SJSA1 (cell line): ENCODE measurements around the gene METTL5. TPM values are rescaled to one million over a fixed set of nuclear protein-coding genes. Genes with fewer than 3 reads are reported as not detected.
A peak's percentile ranks its signal among the peaks of the same experiment; 100 is the strongest.
"Not testable (repeated sequence)": the region's sequence is repeated elsewhere in the genome, so short reads cannot be mapped to it uniquely, and the experiment has no call there.

Experiments used
- DNase-seq, 2 experiments: peaks; one replicate each; pipeline ENCODE4 v3.0.0-alpha.2; 2015 to 2020; ENCODE audit warnings: low spot score in 2 of 2, low read depth in 1 of 2
- H3K27ac ChIP-seq: fragments of 250-450 bp; sonication (Bioruptor Pico); 2 replicates; pipeline ENCODE4 v1.5.1; 2020; ENCODE audit warnings: mild to moderate bottlenecking, moderate library complexity
- H3K27me3 ChIP-seq: fragments of 250-450 bp; sonication (Bioruptor Pico); replicated peaks from 2 replicates; pipeline ENCODE4 v1.5.1; 2020; ENCODE audit warnings: mild to moderate bottlenecking, moderate library complexity
- H3K36me3 ChIP-seq: fragments of 250-450 bp; sonication (Bioruptor Pico); 2 replicates; pipeline ENCODE4 v1.5.1; 2020; ENCODE audit warnings: mild to moderate bottlenecking
- H3K4me1 ChIP-seq: fragments of 250-450 bp; sonication (Bioruptor Pico); replicated peaks from 2 replicates; pipeline ENCODE4 v1.6.1; 2021; ENCODE audit warnings: mild to moderate bottlenecking
- H3K4me3 ChIP-seq: fragments of 250-450 bp; sonication (Bioruptor Pico); 2 replicates; pipeline ENCODE4 v1.5.1; 2020; ENCODE audit warnings: mild to moderate bottlenecking
- H3K9me3 ChIP-seq: fragments of 250-450 bp; sonication (Bioruptor Pico); replicated peaks from 2 replicates; pipeline ENCODE4 v1.5.1; 2020; ENCODE audit warnings: mild to moderate bottlenecking
- total RNA-seq: library from RNA; depleted of rRNA; stranded (reverse); fragments of >200 nt; shearing (Covaris generic); gene quantifications from 2 replicates; pipeline ENCODE4 v1.2.3, GENCODE V29; 2014

The METTL5 gene
- total RNA-seq, 1 experiment from 2014 or later = 81.2 TPM

GRCh38 chr2:169848959-169849693, 24.4 kb upstream of the METTL5 start:
- DNase-seq, H3K4me3 ChIP-seq, H3K9me3 ChIP-seq, H3K27me3 ChIP-seq, H3K4me1 ChIP-seq, H3K27ac ChIP-seq: not testable (repeated sequence)
- peaks cover 11% of the 10 kb centered on the region for H3K36me3 ChIP-seq

GRCh38 chr2:169845016-169845415, 20.3 kb upstream of the METTL5 start:
- Histone ChIP-seq H3K9me3 (no peaks in the 10 kb centered on the region), H3K36me3 (peaks cover 10% of the 10 kb centered on the region), H3K4me1 (no peaks in the 10 kb centered on the region), H3K27ac (no peak overlapping the region), H3K4me3 (no peak overlapping the region), H3K27me3 (no peaks in the 10 kb centered on the region)
- DNase-seq = no peak

DNA sequence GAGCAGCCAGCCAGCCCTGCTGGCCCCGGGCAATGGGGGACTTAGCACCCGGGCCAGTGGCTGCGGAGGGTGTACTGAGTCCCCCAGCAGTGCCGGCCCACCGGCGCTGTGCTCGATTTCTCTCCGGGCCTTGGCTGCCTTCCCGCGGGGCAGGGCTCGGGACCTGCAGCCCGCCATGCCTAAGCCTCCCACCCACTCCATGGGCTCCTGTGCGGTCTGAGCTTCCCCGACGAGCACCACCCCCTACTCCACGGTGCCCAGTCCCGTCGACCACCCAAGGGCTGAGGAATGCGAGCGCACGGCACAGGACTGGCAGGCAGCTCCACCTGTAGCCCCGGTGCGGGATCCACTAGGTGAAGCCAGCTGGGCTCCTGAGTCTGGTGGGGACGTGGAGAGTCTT, 16.9 kb upstream of the METTL5 start:
- H3K36me3 ChIP-seq = peaks cover 19% of the 10 kb centered on the region
- DNase-seq, H3K4me1 ChIP-seq, H3K27me3 ChIP-seq, H3K9me3 ChIP-seq, H3K4me3 ChIP-seq, H3K27ac ChIP-seq: not testable (repeated sequence)

- no peak for DNase-seq
- H3K4me1 ChIP-seq = no peaks in the 10 kb centered on the region
- no peak overlapping the region for H3K4me3 ChIP-seq
- no peaks in the 10 kb centered on the region for H3K9me3 ChIP-seq
- H3K27ac ChIP-seq = no peak overlapping the region
- H3K36me3 ChIP-seq = peaks cover 19% of the 10 kb centered on the region
- H3K27me3 ChIP-seq = no peaks in the 10 kb centered on the region
These were observed 16.0 kb upstream of the METTL5 start for GRCh38 chr2:169840747-169841142.

- H3K9me3 ChIP-seq = no peaks in the 10 kb centered on the region
- no peaks in the 10 kb centered on the region for H3K27me3 ChIP-seq
- H3K27ac ChIP-seq = no peak overlapping the region
- H3K4me1 ChIP-seq = no peaks in the 10 kb centered on the region
- peaks cover 19% of the 10 kb centered on the region for H3K36me3 ChIP-seq
- no peak overlapping the region for H3K4me3 ChIP-seq
- DNase-seq = no peak
These were observed 15.4 kb upstream of the METTL5 start for GRCh38 chr2:169839954-169840746.

DNA sequence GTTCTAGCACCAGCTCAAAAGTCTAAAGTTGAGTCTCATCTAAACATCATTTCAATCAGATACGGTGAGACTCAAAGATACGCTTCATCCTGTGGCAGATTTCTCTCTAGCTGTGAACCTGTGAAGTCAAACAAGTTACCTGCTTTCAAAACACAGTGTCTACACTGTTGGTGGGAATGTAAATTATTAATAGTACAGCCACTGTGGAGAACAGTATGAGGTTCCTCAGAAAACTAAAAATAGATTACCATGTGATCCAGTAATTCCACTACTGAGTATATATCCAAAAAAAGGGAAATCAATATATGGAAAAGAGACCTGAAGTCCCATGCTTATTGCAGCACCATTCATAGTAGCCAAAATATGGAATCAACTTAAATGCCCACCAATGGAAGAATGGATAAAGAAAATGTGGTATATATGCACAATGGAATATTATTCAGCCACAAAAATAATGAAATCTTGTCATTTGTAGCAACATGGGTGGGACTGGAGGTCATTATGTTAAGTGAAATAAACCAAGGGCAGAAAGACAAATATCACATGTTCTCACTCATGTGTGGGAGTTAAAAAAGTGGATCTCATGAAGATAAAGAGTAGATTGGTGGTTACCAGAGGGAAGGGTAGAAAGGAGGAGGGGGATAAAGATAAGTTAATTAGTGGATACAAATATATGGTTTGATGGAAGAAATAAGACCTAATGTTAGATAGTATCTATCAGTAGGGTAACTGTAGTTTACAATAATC, 14.2 kb upstream of the METTL5 start:
- Histone ChIP-seq H3K27ac (no peak overlapping the region), H3K9me3 (no peaks in the 10 kb centered on the region), H3K27me3 (no peaks in the 10 kb centered on the region), H3K4me1 (no peaks in the 10 kb centered on the region), H3K36me3 (peaks cover 19% of the 10 kb centered on the region), H3K4me3 (no peak overlapping the region)
- no peak for DNase-seq

DNA sequence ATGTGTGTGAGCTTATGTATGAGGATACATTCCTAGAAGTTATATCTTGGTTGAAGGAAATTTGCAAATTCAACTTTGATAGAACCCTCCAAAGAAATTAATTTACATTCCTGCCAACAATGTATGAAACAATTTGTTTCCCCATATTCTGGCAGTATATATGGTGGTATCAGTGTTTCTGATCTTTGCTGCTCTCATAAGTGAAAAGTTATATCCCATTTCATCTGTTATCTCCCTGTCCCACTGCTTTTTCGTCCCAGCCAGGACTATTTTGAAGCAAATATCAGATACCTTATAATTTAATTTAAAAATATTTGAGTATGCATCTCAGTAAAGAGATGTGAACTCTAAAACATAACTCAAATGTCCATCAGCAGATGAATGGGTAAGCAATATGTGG, 9.7 kb upstream of the METTL5 start:
- DNase-seq = no peak
- Histone ChIP-seq H3K4me1 (no peaks in the 10 kb centered on the region), H3K4me3 (no peak overlapping the region), H3K27ac (no peak overlapping the region), H3K9me3 (no peaks in the 10 kb centered on the region), H3K36me3 (peaks cover 22% of the 10 kb centered on the region), H3K27me3 (no peaks in the 10 kb centered on the region)

GRCh38 chr2:169828141-169828811, 3.6 kb upstream of the METTL5 start:
- peak; percentile 55 to 59 for DNase-seq

DNA sequence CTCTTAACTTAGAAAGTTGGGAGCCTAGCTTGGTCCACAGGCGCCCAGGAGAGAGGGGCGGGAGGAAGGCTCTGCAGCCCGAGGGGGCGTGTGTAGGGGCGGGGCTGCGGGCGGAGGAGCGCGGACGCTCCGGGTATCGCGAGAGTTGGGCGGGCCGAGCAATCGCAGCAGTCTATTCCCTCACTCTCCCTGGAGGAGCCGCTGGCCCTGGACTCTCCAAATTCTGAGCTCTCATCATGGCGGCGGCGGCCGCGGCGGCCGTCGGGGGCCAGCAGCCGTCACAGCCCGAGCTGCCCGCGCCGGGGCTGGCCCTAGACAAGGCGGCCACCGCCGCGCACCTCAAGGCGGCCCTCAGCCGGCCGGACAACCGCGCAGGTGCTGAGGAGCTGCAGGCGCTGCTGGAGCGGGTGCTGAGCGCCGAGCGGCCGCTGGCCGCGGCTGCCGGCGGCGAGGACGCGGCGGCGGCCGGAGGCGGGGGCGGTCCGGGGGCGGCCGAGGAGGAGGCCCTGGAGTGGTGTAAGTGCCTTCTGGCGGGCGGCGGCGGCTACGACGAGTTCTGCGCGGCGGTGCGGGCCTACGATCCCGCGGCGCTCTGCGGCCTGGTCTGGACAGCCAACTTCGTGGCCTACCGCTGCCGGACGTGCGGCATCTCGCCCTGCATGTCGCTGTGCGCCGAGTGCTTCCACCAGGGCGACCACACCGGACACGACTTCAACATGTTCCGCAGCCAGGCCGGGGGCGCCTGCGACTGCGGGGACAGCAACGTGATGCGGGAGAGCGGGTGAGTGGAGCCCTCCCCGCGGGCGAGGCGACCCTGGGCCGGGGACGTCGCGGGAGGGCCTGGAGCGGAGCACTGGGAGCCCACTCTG, 2.8 kb upstream of the METTL5 start, which contains the start of gene UBR3:
TSS of gene UBR3 (plus strand) at position 183 of the 869 bp plus-strand sequence. CDS start at position 237, 54 bp downstream.
- peak; percentile 76 to 93 for DNase-seq
- H3K9me3 ChIP-seq = 0 out of 2 replicates have a peak, but pooled peaks cover 4% of the 10 kb centered on the region
- no peaks in the 10 kb centered on the region for H3K27me3 ChIP-seq
- H3K4me3 ChIP-seq = peak within 1 kb of the TSS; percentile 99
- H3K36me3 ChIP-seq = peaks cover 21% of the 10 kb centered on the region
- H3K4me1 ChIP-seq = peaks cover 23% of the 10 kb centered on the region
- peak within 1 kb of the TSS; percentile 61 for H3K27ac ChIP-seq

More at GRCh38 chr2:169828141-169828811, 3.6 kb upstream of the METTL5 start:
- peak overlapping the region; percentile 61; the same call in 1 of the 2 replicates for H3K27ac ChIP-seq
- 0 out of 2 replicates have a peak, but pooled peaks cover 4% of the 10 kb centered on the region for H3K9me3 ChIP-seq
- H3K4me1 ChIP-seq = peaks cover 23% of the 10 kb centered on the region
- H3K4me3 ChIP-seq = peak overlapping the region; percentile 99
- H3K36me3 ChIP-seq = peaks cover 21% of the 10 kb centered on the region
- H3K27me3 ChIP-seq = no peaks in the 10 kb centered on the region

- 0 out of 2 replicates have a peak, but pooled peaks cover 4% of the 10 kb centered on the region for H3K9me3 ChIP-seq
- H3K27ac ChIP-seq = no peak overlapping the region
- no peak for DNase-seq
- H3K4me3 ChIP-seq = peak overlapping the region; percentile 69
- H3K4me1 ChIP-seq = peaks cover 40% of the 10 kb centered on the region
- H3K36me3 ChIP-seq = peaks cover 10% of the 10 kb centered on the region
- no peaks in the 10 kb centered on the region for H3K27me3 ChIP-seq
These were observed 721 bp downstream of the METTL5 start for GRCh38 chr2:169823996-169824372.

GRCh38 chr2:169822785-169823392, 1.8 kb downstream of the METTL5 start:
- H3K27me3 ChIP-seq = no peaks in the 10 kb centered on the region
- peaks cover 39% of the 10 kb centered on the region for H3K4me1 ChIP-seq
- 0 out of 2 replicates have a peak, but pooled peaks cover 4% of the 10 kb centered on the region for H3K9me3 ChIP-seq
- no peak for DNase-seq
- H3K4me3 ChIP-seq = no peak overlapping the region
- no peak overlapping the region for H3K27ac ChIP-seq
- H3K36me3 ChIP-seq = peaks cover 18% of the 10 kb centered on the region

DNA sequence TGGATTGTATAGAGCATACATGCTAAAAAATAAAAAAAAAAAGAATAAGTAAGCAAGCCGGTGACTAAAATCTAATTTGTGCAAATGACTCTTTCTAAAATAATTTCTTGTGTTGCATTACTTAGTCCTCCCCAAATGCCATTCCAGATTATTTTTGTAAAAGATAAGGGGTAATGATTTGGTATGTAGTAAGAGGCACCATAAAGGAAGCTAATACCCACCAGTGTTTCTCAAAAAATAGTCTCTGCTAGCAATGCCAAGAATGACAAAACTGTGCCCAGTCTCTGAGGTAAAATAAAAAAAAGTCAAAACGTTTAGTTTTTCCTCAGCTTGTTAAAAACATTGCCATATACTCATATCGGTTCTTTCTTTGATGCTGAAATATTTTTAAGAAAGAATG, 2.7 kb downstream of the METTL5 start:
- DNase-seq = no peak
- no peak overlapping the region for H3K4me3 ChIP-seq
- H3K4me1 ChIP-seq = peaks cover 39% of the 10 kb centered on the region
- no peaks in the 10 kb centered on the region for H3K27me3 ChIP-seq
- H3K36me3 ChIP-seq = peaks cover 18% of the 10 kb centered on the region
- no peak overlapping the region for H3K27ac ChIP-seq
- H3K9me3 ChIP-seq = no peaks in the 10 kb centered on the region
